NCI-H226 (cell line): Measurements from ENCODE around the gene PRMT7.

Source experiments
- DNase-seq: peaks from one replicate; pipeline ENCODE4 v3.0.0-alpha.2; 2015

Gene PRMT7

GRCh38 chr16:68350813-68351350 lies 40.1 kb downstream of the PRMT7 start:
- no peak for DNase-seq

GRCh38 chr16:68351463-68351862 lies 40.6 kb downstream of the PRMT7 start:
- no peak for DNase-seq

- no peak for DNase-seq
Observed at GRCh38 chr16:68351991-68352431, 41.2 kb downstream of the PRMT7 start.

GRCh38 chr16:68353366-68353765 lies 42.5 kb downstream of the PRMT7 start:
- DNase-seq: no peak

GRCh38 chr16:68354816-68355215 lies 44.0 kb downstream of the PRMT7 start:
- DNase-seq: no peak

GRCh38 chr16:68355447-68356248 lies 44.8 kb downstream of the PRMT7 start:
- no peak for DNase-seq

- no peak for DNase-seq
Observed at GRCh38 chr16:68356249-68356918, 45.6 kb downstream of the PRMT7 start.

GRCh38 chr16:68356919-68357286 lies 46.1 kb downstream of the PRMT7 start:
- peak; percentile 13 for DNase-seq

GRCh38 chr16:68357521-68357922 lies 46.7 kb downstream of the PRMT7 start:
- no peak for DNase-seq

- no peak for DNase-seq
Observed at GRCh38 chr16:68357923-68358322, 47.1 kb downstream of the PRMT7 start.

GRCh38 chr16:68358951-68359350 lies 48.1 kb downstream of the PRMT7 start:
- DNase-seq: no peak

GRCh38 chr16:68359398-68360191 lies 48.8 kb downstream of the PRMT7 start:
- no peak for DNase-seq

- DNase-seq: no peak
Observed at GRCh38 chr16:68360547-68360946, 49.7 kb downstream of the PRMT7 start.

GRCh38 chr16:68360956-68361355 lies 50.1 kb downstream of the PRMT7 start:
- no peak for DNase-seq

GRCh38 chr16:68361485-68361884 lies 50.7 kb downstream of the PRMT7 start:
- no peak for DNase-seq

GRCh38 chr16:68362262-68362913 lies 51.6 kb downstream of the PRMT7 start:
- no peak for DNase-seq

- DNase-seq: no peak
Observed at GRCh38 chr16:68362947-68363657, 52.3 kb downstream of the PRMT7 start.

GRCh38 chr16:68363658-68364521 lies 53.1 kb downstream of the PRMT7 start:
- DNase-seq: no peak

GRCh38 chr16:68364561-68364998 lies 53.8 kb downstream of the PRMT7 start:
- DNase-seq: no peak

- DNase-seq: no peak
Observed at GRCh38 chr16:68365167-68365817, 54.5 kb downstream of the PRMT7 start.
